Right lobe of liver (tissue), 4 donors: ENCODE results near the gene CLP1.

Experiments
- POLR2A ChIP-seq: fragments of 450-650 bp; IDR thresholded peaks from one replicate; pipeline ENCODE4 v1.6.1; 2017; ENCODE audit warnings: antibody characterized with exemption, mild to moderate bottlenecking
- TF ChIP-seq, protein P1 (sequence below), 4 donors: fragments of 200-600 bp in 3 of 4; fragments of 450-650 bp in 1 of 4; IDR thresholded peaks; one replicate each; pipeline versions ENCODE4 v1.5.1 to v1.8.0; 2016 to 2022; ENCODE audit warnings: antibody characterized with exemption in 4 of 4, mild to moderate bottlenecking in 2 of 4
- donor health status: DM: no; HTN: no; CAD: no.
- donor health status: DM: no; HTN: no; CAD: no.
- donor health status: DM: no; HTN: yes; CAD: no.

DNA sequence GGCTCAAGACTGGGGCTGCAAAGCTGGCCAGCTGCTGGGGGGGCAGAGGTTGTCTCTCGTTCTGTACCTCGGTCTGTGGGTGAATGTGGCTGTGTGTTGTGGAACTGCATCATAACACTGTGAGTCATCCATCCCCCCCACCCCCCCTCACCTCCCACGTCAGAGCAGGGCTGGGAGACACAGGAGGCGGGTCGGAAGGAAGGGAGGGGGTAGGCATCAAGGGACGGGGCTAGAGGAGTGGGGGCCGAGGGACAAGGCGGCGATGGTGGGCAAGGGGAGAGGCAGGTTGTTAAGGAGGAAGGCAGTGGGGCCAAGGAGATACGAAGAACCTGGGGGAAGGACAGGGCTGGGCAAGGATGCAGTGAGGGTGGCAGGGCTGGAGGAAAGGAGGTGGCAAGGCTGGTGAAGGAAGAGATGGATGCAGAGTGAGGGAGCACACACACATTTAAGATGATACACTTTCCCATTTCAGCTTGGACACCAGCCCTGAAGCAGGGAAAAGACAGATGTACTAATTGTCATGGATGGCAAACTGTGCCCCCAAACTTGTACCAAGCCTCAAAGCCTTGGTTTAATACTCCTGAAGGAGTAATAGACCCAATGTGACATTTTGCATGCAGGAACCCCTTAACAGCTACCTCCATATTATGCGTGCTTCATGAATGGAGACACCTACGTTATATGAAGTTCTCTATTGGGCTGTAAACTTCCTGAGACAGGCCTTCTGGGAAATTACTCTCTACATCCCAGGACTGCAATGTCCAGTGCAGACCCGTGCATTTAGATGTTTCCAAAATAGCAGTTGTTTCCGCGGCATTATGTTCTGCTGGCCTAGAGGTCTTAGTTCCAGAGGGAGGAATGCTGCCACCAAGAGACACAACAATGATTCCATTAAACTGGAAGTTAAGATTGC is 7.5 kb upstream of the CLP1 start, which contains the start of gene YPEL4:
- no peak for TF ChIP-seq POLR2A
- TF ChIP-seq, protein P1, sequence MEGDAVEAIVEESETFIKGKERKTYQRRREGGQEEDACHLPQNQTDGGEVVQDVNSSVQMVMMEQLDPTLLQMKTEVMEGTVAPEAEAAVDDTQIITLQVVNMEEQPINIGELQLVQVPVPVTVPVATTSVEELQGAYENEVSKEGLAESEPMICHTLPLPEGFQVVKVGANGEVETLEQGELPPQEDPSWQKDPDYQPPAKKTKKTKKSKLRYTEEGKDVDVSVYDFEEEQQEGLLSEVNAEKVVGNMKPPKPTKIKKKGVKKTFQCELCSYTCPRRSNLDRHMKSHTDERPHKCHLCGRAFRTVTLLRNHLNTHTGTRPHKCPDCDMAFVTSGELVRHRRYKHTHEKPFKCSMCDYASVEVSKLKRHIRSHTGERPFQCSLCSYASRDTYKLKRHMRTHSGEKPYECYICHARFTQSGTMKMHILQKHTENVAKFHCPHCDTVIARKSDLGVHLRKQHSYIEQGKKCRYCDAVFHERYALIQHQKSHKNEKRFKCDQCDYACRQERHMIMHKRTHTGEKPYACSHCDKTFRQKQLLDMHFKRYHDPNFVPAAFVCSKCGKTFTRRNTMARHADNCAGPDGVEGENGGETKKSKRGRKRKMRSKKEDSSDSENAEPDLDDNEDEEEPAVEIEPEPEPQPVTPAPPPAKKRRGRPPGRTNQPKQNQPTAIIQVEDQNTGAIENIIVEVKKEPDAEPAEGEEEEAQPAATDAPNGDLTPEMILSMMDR (IDR thresholded peaks at IDR 0.05): no peak
